Osteocyte (in vitro differentiated cells): ENCODE data around the gene LRRC10B. TPM values are rescaled to one million over a fixed set of nuclear protein-coding genes. Genes with fewer than 3 reads are reported as not detected.

Source experiments
- DNase-seq: peaks from one replicate; pipeline ENCODE4 v3.0.0; 2021; ENCODE audit warnings: mixed read lengths; ENCODE audit not compliant: unreplicated experiment; ENCODE audit errors: extremely low spot score
- H3K27ac Mint-ChIP-seq: one replicate; pipeline ENCODE4 v1.8.0; 2021; ENCODE audit warnings: mild to moderate bottlenecking, mixed read lengths; ENCODE audit not compliant: unreplicated experiment
- H3K27me3 Mint-ChIP-seq: one replicate; pipeline ENCODE4 v1.8.0; 2021; ENCODE audit warnings: mixed read lengths; ENCODE audit not compliant: unreplicated experiment
- H3K36me3 Mint-ChIP-seq: one replicate; pipeline ENCODE4 v1.8.0; 2021; ENCODE audit warnings: mixed read lengths; ENCODE audit not compliant: unreplicated experiment
- H3K4me1 Mint-ChIP-seq: one replicate; pipeline ENCODE4 v1.8.0; 2021; ENCODE audit warnings: mixed read lengths; ENCODE audit not compliant: unreplicated experiment
- H3K4me3 Mint-ChIP-seq: one replicate; pipeline ENCODE4 v1.8.0; 2021; ENCODE audit warnings: mild to moderate bottlenecking, moderate library complexity, mixed read lengths; ENCODE audit not compliant: unreplicated experiment
- H3K9me3 Mint-ChIP-seq: one replicate; pipeline ENCODE4 v1.8.0; 2021; ENCODE audit warnings: mixed read lengths; ENCODE audit not compliant: unreplicated experiment
- total RNA-seq: library from RNA; stranded (reverse); gene quantifications from 2 replicates; pipeline ENCODE4 v1.2.1, GENCODE V29; 2021
- TF ChIP-seq, protein P1 (sequence below): fragments of 200-600 bp; sonication (generic); IDR thresholded peaks from 2 replicates; pipeline ENCODE4 v1.5.0; 2021; ENCODE audit warnings: antibody characterized with exemption, mild to moderate bottlenecking, moderate library complexity

The LRRC10B gene
- total RNA-seq, 1 donor from 2014 or later: not detected

DNA sequence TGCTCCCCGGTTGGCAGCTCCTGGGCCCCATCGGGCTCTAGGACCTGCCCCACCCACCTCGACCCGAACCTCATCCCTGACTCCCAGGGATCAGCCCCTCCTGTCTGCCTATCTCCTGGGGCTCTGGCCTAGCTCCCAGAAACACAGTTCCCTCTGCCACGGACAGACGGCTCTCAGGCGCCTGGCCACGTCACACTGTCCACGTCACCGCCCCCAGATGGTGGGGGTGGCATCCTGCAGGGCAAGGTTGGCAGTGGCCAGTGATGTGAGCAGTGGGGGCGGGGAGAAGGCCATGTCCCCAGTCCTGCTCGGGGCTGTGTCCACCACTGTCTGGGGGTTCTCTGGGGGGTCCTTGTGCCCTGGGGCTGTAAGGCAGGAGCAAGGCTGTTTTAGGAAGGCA is 43.1 kb downstream of the LRRC10B start:
- no peak for DNase-seq
- Mint-ChIP-seq H3K4me1 (no peaks in the 10 kb centered on the region), H3K36me3 (no peaks in the 10 kb centered on the region), H3K9me3 (no peaks in the 10 kb centered on the region), H3K27me3 (peaks cover 42% of the 10 kb centered on the region), H3K4me3 (no peak overlapping the region), H3K27ac (no peak overlapping the region)
- TF ChIP-seq, protein P1, sequence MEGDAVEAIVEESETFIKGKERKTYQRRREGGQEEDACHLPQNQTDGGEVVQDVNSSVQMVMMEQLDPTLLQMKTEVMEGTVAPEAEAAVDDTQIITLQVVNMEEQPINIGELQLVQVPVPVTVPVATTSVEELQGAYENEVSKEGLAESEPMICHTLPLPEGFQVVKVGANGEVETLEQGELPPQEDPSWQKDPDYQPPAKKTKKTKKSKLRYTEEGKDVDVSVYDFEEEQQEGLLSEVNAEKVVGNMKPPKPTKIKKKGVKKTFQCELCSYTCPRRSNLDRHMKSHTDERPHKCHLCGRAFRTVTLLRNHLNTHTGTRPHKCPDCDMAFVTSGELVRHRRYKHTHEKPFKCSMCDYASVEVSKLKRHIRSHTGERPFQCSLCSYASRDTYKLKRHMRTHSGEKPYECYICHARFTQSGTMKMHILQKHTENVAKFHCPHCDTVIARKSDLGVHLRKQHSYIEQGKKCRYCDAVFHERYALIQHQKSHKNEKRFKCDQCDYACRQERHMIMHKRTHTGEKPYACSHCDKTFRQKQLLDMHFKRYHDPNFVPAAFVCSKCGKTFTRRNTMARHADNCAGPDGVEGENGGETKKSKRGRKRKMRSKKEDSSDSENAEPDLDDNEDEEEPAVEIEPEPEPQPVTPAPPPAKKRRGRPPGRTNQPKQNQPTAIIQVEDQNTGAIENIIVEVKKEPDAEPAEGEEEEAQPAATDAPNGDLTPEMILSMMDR: no peak

DNA sequence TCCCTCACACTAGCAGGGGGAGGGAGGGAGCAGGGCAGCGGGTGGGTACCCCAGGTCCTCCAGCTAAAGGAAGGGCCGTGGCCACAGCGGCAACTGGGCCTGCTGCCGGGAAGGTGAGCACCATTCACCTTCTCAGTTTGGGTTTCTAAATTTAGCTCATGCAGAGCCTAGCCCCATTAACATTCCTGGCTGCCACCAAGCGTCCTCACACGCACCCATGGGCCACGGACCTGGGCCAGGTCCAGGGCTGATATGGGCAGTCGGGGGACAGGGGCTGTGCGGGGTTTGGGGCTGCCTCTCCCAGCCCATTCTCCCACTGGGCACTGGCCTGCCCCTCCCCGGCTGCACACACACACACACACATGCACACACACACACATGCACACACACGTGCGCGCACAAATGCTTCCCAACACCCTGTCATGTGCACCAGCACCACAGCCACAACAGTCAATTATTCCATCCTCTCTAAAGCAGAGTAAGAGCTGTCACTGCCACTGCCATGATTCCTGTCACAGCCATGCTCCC is 43.6 kb downstream of the LRRC10B start:
- no peak overlapping the region for H3K4me3 Mint-ChIP-seq
- TF ChIP-seq, protein P1: no peak
- no peaks in the 10 kb centered on the region for H3K36me3 Mint-ChIP-seq
- no peak overlapping the region for H3K27ac Mint-ChIP-seq
- peaks cover 47% of the 10 kb centered on the region for H3K27me3 Mint-ChIP-seq
- no peaks in the 10 kb centered on the region for H3K9me3 Mint-ChIP-seq
- H3K4me1 Mint-ChIP-seq: no peaks in the 10 kb centered on the region
- DNase-seq: no peak

DNA sequence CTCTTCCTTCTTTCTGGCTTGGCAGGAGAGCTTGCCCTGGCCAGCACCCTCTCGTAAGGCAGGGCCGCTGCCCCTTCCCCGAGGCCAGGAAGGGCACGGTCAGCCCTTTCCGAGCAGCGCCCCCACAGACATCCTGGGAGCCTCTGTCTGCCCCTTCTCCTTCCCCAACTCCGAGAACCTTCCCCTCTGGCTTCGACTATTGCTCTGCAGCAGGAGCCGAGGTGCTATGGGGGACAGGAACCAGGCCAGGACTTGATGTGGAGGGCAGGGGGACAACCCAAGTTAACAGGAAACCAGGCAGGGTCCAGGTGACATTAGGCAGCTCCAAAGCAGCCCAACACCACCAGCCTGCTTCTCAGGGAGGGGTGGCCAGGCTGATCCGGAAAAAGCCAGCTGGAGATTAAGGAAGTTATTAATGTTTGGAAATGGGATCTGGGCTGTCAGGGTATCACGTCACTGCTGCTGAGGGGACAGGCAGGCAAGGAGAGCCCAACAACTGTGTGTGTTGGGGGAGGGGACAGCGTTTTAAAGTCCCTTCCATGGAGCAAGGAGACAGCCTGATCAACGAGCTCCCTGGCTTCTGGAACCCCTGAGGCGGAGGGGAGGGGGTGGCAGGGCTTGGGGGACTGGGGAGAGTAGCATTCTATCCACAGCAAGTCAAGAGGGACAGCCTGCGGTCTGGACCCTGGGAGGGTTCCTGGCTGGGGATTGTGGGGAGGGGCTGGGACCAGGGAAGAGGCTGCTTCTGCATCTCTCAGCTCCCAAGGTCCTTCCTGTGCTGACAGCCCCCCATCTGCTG is 45.0 kb downstream of the LRRC10B start:
- H3K4me1 Mint-ChIP-seq: no peaks in the 10 kb centered on the region
- peaks cover 52% of the 10 kb centered on the region for H3K27me3 Mint-ChIP-seq
- no peak overlapping the region for H3K4me3 Mint-ChIP-seq
- no peaks in the 10 kb centered on the region for H3K36me3 Mint-ChIP-seq
- TF ChIP-seq, protein P1: no peak
- no peak overlapping the region for H3K27ac Mint-ChIP-seq
- no peaks in the 10 kb centered on the region for H3K9me3 Mint-ChIP-seq
- no peak for DNase-seq

DNA sequence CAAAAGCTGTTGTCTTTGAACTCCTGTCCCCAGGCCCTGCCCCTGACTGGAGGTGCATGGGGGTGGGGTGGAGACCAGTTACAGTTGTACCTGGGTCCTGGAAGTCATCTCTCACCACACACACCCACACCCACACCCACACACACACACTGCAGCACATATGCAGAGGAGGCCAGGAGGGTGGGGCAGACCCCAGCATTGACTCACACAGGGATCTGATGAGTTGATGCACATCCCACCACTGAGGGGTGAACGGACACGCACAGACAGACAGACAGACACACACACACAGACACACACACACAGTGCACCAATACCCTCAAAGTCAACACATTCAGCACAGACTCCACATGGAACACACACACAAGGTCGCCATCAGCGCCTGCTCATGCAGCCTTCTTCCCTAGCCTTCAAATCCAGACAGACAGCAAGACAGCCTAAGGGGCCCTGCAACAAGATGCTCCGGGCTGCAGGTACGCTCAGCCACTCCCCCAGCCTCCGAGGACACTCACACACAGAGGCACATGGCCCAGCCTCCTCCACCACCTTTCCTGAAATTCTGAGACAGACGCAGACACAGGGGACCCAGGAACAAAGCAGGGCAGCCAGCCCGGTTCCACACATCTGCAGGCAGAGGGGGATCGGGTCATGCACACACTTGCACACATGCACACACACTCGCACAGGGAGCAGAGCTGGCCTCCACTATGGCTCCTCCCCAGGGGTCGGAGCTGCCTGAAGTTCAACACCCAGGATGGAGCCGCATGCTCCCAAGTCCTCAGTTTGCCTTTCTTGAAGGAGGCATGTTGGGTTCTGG is 45.8 kb downstream of the LRRC10B start:
- no peaks in the 10 kb centered on the region for H3K4me1 Mint-ChIP-seq
- no peak overlapping the region for H3K4me3 Mint-ChIP-seq
- H3K9me3 Mint-ChIP-seq: no peaks in the 10 kb centered on the region
- H3K36me3 Mint-ChIP-seq: no peaks in the 10 kb centered on the region
- no peak for DNase-seq
- peaks cover 53% of the 10 kb centered on the region for H3K27me3 Mint-ChIP-seq
- no peak overlapping the region for H3K27ac Mint-ChIP-seq
- TF ChIP-seq, protein P1: no peak
